Activated naive CD4-positive, alpha-beta T cell treated with anti-CD3 and anti-CD28 coated beads, Interleukin-2, amount 10 ng/mL, durations not matched to agents 5 hours and 36 hours (primary cell): ENCODE measurements around the gene HSD3B1. TPM values are rescaled to one million over a fixed set of nuclear protein-coding genes. Genes with fewer than 3 reads are reported as not detected.

ENCODE experiments used
- total RNA-seq, 2 experiments: library from RNA; stranded (reverse); gene quantifications; one replicate each; pipeline ENCODE4 v1.2.3, GENCODE V29; 2021

The HSD3B1 gene
- total RNA-seq, result not detected

DNA sequence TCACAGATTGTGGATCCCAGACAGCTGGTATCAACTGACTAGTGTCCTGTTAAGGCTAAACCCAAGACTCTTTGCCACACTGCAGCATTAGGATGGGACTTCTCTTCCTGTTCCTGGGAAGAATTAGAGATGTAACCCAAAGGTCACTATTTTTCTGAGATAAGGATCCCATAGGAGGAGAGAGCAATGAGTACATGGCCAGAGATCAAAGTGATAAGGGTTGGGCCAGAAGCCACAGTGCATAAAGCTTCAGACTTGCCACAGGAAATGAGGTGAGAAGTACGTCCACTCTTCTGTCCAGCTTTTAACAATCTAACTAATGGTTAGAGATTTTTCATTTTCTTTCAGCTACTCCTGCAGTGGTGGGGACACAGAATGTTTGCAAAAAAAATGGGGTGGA, at the start of gene HSD3B1:
HSD3B1 (plus strand) TSS at position 270 of the 400 bp plus-strand sequence. CDS start 267 bp downstream, outside the sequence.

Other genes starting within 250 kb of the HSD3B1 start
- gene HAO2, start 138.4 kb upstream of the HSD3B1 start, total RNA-seq, result not detected
- not detected for gene HSD3B2, start 92.1 kb upstream of the HSD3B1 start, total RNA-seq
- gene ZNF697, start 141.1 kb downstream of the HSD3B1 start, total RNA-seq, result under 1 TPM; 0.15 to 0.17 TPM
- gene PHGDH, start 204.7 kb downstream of the HSD3B1 start, total RNA-seq, result 100 to 1,000 TPM in 1 of 2 experiments, 10 to 100 TPM in 1; 99.7 to 104 TPM